Inflammatory macrophage treated with lipopolysaccharide for 1 hour (primary cell): ENCODE results near the gene SLC25A42.
"Not testable (repeated sequence)": the region's sequence is repeated elsewhere in the genome, so short reads cannot be mapped to it uniquely, and the experiment has no call there.

Source experiments
- DNase-seq, 2 donors: peaks; one replicate each; pipeline ENCODE4 v3.0.0-alpha.2; 2020 to 2022

Gene SLC25A42

DNA sequence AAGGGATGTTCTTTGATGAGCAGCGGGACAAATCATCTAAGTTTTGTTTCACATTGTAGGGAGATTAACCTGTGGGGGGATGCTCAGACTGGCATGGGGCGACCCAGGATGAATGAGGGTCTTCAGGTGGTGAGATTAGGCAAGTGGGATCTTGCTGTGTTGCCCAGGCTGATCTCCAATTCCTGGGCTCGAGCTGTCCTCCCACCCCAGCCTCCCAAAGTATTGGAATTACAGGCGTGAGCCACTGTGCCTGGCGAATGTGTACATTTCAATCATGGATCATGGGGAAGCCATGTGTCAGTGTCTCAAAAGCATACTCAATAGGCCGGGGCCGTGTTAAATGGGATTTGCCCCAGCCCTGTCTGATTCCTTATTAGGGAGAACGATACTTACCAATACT, 8.1 kb downstream of the SLC25A42 start:
- no peak for DNase-seq

- no peak for DNase-seq
Measured at GRCh38 chr19:19074196-19074882, 10.5 kb downstream of the SLC25A42 start.

- no peak for DNase-seq
Measured at GRCh38 chr19:19075126-19075525, 11.3 kb downstream of the SLC25A42 start.

DNA sequence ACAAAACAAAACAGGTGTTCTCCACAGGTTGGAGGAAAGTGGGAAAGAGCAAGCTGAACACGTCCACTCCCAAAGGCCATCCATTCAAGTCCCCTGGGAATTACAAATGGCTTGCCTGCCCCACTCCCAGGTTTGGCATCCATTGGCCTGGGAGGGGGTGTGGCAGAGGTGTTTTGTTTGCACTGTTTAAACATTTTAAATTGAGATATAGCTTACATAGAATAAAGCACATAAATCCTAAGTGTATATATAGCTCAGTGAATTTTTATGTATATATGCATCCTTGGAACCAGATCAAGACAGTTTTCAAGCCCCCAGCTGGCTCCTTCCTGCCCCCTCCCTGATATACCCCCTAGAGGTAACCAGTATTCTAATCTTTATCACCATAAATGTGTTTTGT, 12.7 kb downstream of the SLC25A42 start:
- no peak for DNase-seq

DNA sequence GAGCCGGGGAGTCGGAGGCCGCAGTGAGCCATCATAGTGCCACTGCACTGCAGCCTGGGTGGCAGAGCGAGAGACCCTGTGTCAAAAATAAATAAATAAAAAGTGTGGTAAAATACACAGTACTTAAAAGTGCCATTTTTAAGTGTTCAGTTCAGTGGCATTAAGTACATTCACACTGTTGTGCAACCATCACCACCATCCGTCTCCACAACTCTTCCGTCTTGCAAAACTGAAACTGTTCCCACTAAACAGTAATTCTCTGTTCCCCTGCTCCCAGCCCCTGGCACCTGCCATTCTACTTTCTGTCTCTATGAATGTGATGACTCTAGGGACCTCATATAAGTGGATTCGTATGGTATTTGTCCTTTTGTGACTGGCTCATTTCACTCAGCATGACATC, 13.3 kb downstream of the SLC25A42 start:
- peak; percentile 17 to 19 for DNase-seq

DNA sequence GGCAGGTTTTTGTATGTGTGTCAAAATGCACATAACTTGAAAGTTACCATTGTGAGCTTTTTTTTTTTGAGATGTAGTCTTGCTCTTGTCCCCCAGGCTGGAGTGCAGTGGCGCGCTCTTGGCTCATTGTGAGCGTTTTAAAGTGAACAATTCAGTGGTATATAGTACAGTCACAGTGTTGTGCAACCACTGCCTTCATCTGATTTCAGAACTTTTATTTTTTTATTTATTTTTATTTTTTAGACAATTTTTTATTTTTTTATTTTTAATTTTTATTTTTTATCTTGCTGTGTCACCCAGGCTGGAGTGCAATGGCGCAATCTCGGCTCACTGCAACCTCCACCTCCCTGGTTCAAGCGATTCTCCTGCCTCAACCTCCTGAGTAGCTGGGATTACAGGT, 15.0 kb downstream of the SLC25A42 start:
- DNase-seq = no peak

DNA sequence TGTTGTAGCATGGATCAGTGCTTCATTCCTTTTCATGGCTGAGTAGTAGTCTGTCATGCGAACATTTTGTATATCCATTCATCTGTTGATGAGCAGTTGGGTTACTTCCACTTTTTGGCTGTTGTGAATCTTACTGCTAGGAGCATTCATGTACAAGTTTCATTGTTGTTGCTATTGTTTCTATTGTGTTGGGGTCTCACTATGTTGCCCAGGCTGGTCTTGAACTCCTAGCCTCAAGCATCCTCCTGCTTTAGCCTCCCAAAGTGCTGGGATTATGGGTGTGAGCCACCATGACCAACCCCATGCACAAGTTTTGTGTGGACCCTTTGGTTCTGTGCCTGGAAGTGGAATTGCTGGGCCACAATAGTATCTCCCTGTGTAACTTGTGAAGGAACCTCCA, 15.8 kb downstream of the SLC25A42 start:
- DNase-seq = no peak

GRCh38 chr19:19081642-19082151, 17.9 kb downstream of the SLC25A42 start:
- no peak for DNase-seq

DNA sequence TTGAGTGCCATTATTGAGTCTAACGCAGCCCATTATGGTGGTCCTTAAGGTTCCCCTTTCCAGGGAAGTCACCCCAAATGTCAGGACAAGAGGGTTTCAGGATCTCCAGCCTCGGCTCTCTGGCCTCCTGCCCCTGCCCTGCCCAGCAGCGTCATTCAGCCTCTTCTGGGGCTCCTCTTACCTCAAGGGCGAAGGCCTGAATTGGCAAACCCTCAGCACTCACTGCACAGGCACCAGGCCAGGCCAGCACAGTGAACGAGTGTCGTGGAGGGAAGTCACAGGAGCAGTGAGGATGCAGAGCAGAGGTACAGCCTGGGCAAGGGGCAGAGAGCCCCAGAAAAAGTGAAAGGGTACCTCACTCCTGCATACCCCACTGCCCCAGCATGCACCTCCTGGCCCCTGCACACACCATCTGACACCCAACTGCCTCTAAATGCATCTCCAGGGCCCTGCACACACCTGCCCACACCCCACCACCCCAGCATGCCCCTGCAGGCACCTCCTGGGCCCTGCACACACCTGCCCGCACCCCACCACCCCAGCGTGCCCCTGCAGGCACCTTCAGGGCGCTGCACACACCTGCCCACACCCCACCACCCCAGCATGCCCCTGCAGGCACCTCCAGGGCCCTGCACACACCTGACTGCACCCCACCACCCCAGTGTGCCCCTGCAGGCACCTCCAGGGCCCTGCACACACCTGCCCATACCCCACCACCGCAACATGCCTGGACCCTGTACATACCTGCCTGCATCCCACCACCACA, 19.8 kb downstream of the SLC25A42 start:
- no peak for DNase-seq

DNA sequence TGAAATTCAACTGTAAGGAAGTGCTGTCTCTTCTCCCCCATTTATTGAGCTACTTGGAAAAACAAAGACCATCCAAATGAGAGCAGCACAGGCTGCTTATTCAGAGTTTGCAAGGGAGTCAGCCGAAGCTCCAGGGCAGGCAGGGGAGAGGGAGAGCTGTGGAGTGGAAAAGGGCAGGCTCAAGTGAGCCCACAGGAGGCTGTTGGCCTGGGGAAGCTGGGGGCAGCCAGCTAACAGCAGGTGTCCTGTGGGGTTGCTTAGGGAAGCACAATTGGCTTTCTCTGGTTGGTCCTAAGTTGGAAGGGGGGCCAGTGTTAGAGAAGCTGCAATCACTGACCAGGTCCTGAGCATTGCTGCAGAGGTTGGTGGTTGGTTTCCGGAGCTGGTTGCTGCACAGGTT, 23.9 kb downstream of the SLC25A42 start:
- no peak for DNase-seq

DNA sequence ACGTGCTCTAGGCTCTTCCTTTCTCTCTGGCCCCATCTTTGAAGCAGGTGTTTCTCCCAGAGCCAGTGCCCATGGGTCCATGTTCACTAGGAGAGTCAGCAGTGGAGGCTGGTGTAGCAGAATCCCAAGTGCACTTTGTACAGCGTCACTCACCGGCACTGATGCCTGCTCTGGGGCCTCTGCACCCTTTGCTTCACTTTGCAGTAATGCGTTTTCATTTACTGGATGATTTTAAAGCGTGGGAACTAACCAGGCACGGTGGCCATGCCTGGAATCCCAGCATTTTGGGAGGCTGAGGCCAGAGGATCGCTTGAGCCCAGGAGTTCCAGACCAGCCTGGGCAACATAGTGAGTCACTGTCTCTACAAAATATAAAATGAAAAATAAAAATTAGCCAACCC, 30.7 kb downstream of the SLC25A42 start:
- no peak for DNase-seq

DNA sequence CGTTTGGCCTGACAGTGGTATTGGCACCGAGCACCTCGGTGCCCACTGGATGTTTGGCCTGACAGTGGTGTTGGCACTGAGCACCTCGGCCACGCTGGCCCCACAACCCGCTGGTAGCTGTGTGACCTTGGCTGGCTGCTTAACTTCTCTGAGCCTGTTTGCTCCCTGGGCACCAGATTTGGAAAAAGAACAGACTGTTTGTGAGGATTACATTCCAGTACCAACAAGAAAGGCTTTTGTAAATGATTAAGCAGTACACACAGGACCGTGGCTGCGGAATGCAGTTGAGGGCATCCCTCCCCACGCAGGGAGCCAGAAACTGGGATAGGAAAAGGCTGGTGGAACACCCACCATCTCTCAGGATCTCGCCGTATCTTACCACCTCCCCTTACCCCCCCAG, 31.9 kb downstream of the SLC25A42 start:
- no peak for DNase-seq

DNA sequence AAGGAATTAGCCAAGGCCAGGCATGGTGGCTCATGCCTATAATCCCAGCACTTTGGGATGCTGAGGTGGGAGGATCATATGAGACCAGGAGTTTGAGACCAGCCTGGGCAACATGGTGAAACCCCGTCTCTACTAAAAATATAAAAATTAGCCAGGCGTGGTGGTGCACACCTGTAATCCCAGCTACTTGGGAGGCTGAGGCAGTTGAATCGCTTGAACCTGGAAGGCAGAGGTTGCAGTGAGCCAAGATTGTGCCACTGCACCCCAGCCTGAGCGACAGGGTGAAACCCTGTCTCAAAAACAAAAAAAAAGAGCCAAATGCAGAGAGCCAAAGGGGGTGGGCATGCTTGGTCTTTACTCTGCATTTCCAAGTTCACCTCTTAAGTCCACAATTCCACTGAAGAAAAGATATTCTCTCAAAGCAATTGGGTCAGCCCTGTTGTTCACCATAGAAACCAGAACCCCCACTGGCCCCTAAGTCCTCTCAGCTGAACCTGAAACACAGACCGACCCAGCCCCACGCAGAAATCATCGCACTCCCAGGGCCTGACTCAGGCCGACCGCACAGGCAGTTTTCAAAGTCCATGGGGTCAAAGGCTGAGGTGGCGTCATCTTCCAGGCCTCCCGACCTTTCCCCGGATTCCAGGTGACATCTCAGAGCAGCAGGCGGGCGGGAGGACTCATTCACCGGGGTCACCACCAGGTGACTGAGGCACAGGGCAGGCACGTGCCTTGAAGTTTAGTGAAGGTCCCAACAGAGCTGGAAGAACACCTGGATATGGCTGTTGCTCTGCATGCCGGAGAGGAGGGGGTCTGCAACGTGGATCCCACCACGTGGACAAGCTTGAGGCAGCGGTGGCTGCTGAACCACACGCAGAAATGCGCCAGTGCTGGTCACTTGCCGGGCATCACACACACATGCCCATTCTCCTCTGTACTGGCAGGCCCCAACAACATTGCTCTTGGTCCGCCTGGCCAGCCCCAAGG, 33.1 kb downstream of the SLC25A42 start:
- no peak for DNase-seq

DNA sequence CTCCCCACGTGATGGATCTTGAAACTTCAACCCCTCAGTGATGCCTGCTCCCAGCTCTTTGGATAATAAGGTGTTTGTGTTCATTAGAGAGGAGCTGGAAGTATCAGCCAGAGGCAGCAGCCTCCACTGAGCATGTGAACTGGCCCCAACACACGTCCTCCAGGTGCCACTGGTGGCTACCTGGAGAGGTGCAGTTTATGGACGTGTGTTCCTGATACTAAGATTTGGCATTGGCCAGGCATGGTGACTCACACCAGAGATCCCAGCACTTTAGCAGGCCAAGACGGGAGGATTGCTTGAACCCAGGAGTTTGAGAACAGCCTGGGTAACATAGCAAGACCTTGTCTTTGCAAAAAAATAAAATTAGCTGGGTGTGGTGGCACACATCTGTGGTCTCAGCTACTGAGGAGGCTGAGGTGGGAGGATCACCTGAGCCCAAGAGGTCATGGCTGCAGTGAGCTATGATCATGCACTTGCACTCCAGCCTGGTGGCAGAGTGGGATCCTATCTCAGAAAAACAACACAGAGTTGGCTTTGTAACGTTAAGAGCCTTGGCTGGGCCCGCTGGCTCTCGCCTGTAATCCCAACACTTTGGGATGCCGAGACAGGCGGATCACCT, 34.4 kb downstream of the SLC25A42 start:
- DNase-seq = no peak

GRCh38 chr19:19098703-19099632, 35.2 kb downstream of the SLC25A42 start:
- DNase-seq = no peak

DNA sequence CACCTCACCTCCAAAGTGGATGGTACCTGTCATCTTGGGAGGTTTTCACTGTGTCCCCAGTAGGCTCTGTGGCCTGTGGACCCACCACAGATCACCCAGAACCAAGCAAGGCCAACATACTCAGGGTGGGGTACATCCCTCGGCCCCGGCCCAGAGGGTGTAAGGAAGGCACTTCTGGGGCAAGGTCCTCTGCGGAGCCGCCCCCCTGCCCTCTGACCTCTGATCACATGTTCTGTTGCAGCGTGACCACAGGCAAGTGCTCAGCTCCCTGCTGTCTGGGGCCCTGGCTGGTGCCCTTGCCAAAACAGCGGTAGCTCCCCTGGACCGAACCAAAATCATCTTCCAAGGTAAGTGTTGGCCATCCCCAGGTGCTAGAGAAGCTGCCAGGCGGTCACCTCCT, 37.7 kb downstream of the SLC25A42 start:
- DNase-seq = no peak

DNA sequence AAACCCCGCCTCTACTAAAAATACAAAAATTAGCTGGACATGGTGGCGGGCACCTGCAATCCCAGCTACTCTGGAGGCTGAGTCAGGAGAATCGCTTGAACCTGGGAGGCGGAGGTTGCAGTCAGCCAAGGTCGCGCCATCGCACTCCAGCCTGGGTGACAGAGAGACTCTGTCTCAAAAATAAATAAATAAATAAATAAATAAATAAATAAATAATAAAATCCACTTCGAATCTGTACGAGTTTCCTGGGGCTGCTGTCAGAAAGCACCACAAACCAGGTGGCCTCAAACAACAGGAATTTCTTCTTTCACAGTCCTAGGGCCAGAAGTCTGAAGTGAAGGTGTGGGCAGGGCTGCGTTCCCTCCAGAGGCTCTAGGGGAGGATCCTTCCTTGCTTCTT, 38.8 kb downstream of the SLC25A42 start:
- DNase-seq = not testable (repeated sequence)

DNA sequence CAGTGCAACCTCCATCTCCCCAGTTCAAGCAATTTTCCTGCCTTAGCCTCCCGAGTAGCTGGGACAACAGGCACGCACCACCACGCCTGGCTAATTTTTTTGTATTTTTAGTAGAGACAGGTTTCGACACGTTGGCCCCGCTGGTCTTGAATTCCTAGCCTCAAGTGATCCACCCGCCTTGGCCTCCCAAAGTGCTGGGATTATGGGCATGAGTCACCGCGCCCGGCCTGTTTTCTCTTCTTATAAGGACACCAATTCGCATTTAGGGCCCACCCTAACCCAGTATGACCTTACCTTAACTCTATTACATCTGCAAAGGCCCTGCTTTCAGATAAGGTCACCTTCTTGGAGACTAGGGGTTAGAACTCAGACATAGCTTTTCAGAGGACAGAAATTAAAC, 39.4 kb downstream of the SLC25A42 start:
- no peak for DNase-seq

GRCh38 chr19:19105365-19106055, 41.7 kb downstream of the SLC25A42 start:
- DNase-seq = no peak

DNA sequence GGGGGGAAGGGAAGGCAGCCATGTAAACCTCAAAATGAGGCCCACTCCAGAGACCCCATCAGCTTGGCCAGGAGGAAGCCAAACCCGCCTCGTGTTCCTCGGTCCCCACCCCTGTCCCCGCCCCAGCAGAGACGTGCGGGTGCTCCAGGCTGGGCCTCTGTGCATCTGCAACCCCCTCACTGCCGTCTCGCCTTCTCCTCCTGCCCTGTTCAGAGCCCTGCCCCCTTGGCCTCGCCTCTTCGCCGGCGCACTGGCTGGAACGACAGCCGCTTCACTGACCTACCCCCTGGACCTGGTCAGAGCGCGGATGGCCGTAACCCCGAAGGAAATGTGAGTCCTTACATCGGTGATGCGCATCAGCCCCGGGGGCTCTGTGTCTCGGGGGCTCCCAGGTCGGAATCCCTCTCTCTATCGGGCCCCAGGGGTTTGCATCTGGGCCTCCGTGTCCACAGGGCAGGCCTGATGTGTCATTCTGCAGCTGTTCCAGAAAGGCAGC, 42.3 kb downstream of the SLC25A42 start:
- no peak for DNase-seq

GRCh38 chr19:19106938-19107337, 43.1 kb downstream of the SLC25A42 start:
- not testable (repeated sequence) for DNase-seq
